NT2/D1 (cell line): ENCODE results near the gene ABCF3.

Experiments used
- DNase-seq: peaks from one replicate; pipeline ENCODE4 v3.0.0-alpha.2; 2011; ENCODE audit warnings: low read depth, low spot score
- H3K27me3 ChIP-seq: 2 replicates; pipeline ENCODE4 v1.6.0; 2011; ENCODE audit warnings: mild to moderate bottlenecking; ENCODE audit not compliant: insufficient read length, insufficient read depth
- H3K36me3 ChIP-seq: 2 replicates; pipeline ENCODE4 v1.6.1; 2011; ENCODE audit warnings: mild to moderate bottlenecking, low read length, mixed read lengths; ENCODE audit not compliant: insufficient read depth, insufficient read length
- H3K4me1 ChIP-seq: 2 replicates; pipeline ENCODE4 v1.5.1; 2011; ENCODE audit not compliant: insufficient read depth, insufficient read length
- H3K4me3 ChIP-seq: 2 replicates; pipeline ENCODE4 v1.5.1; 2011; ENCODE audit warnings: low read depth; ENCODE audit not compliant: insufficient read length
- H3K9ac ChIP-seq: 2 replicates; pipeline ENCODE4 v1.6.0; 2011; ENCODE audit warnings: low read depth; ENCODE audit not compliant: insufficient read length
- H3K9me3 ChIP-seq: 2 replicates; pipeline ENCODE4 v1.5.1; 2011; ENCODE audit warnings: mild to moderate bottlenecking, low read length; ENCODE audit not compliant: insufficient read depth
- SUZ12 ChIP-seq: IDR thresholded peaks from 2 replicates; pipeline ENCODE4 v1.6.1; 2011; ENCODE audit not compliant: insufficient read length, insufficient read depth; ENCODE audit errors: extremely low read depth
- YY1 ChIP-seq: IDR thresholded peaks from 2 replicates; pipeline ENCODE4 v1.6.1; 2011; ENCODE audit not compliant: insufficient read length, insufficient read depth
- ZNF274 ChIP-seq: IDR thresholded peaks from 2 replicates; pipeline ENCODE4 v1.6.1; 2011; ENCODE audit warnings: mild to moderate bottlenecking, low read depth, low read length

ABCF3 gene

DNA sequence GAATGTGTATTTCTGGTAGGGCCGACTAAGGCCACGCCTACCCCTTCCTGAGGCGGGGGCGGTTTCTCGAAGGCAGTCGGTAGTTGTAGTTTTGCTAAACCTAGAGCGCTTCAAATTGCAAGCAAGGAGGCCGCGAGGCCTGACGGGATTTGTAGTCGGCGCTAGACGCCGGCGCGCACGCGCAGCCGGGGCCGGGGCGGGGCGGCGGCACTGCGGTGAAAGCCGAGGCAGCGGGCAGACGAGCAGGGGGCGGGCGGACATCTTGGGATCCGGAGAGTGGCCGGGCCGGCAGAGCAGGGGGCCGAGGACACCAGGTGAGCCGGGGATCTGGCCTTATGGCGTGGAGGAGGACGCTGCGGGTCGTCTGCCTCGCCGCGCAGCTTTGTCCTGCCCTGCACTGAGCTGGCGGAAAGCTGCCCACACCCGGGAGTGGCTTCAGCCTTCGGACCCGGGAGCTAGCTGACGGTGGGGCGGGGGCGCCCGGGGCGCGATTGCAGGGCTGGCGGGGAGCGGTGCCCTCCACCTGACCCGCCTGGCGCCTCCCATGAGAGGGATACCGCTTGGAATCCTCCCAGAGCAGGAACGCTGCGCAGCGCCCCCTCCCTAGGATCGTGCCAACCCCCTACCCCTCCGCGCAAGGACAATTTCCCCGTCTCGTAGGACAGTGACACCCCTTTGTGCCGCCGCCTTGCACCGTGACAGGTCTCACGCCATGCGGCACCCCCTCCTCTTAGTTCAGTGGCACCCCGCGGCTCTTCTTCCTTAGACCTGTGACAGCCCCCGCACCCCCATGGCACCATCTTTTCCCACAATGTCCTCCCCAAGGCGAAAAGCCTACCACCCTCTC is 11.1 kb upstream of the ABCF3 start, which contains the start of gene AP2M1:
Gene AP2M1 (plus strand): TSS at position 210 of the 847 bp plus-strand sequence. CDS start 2,139 bp downstream, outside the sequence.
- TF ChIP-seq YY1 = peak; percentile 42
- no peak for TF ChIP-seq SUZ12
- peaks cover 26% of the 10 kb centered on the region for H3K4me1 ChIP-seq
- DNase-seq = peak; percentile 97
- peak within 1 kb of the TSS; percentile 99 for H3K9ac ChIP-seq
- H3K4me3 ChIP-seq = peak within 1 kb of the TSS; percentile 100
- H3K27me3 ChIP-seq = no peaks in the 10 kb centered on the region
- peaks cover 75% of the 10 kb centered on the region for H3K36me3 ChIP-seq
- H3K9me3 ChIP-seq = no peaks in the 10 kb centered on the region

DNA sequence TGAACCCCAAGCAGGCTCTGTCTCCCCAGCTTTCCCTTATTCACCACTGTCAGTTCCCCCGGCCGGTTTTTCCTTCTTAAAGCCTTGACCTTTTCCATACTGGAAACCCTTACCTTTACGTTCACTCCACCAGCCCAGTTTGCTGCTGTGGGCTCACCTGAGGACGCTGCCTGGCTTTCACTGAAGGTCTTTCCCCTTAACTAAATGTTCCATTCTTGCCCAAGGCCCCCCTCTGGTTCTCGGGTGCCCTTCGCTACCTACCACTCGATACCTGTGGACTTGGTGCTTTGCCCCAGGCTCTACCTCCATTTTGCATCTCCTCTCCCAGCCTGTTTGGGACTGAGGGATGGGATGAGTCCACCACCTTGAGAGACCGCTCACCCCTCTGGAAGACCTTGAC is 10.5 kb upstream of the ABCF3 start:
- Histone ChIP-seq H3K9ac (peak overlapping the region; percentile 99), H3K27me3 (no peaks in the 10 kb centered on the region), H3K4me1 (peaks cover 26% of the 10 kb centered on the region), H3K9me3 (no peaks in the 10 kb centered on the region), H3K36me3 (peaks cover 75% of the 10 kb centered on the region), H3K4me3 (peak overlapping the region; percentile 100)
- TF ChIP-seq YY1 (no peak), ZNF274 (no peak), SUZ12 (no peak)
- DNase-seq = no peak

DNA sequence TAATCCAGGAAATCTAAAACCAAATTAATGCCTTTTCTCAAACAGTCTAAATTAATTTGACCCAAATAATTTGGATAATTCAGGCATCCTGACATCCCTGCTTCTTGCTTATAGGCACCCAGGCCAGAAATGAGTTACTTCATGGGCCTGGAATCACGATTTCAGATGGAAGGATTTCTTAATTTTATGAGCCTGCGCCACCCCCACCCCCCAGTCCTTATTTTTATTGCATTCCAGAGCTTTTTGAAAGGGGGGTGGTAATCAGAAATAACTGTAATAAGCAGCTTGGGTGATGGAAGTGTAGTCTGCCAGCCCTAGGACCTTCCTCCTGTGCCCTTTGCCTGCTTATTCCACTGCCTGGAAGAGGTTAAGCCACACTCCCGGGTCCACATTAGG is 10.0 kb upstream of the ABCF3 start:
- Histone ChIP-seq H3K27me3 (no peaks in the 10 kb centered on the region), H3K4me1 (peaks cover 21% of the 10 kb centered on the region), H3K9me3 (no peaks in the 10 kb centered on the region), H3K4me3 (peak overlapping the region; percentile 100), H3K9ac (peak overlapping the region; percentile 99), H3K36me3 (peaks cover 75% of the 10 kb centered on the region)
- TF ChIP-seq SUZ12 = no peak
- no peak for TF ChIP-seq YY1
- TF ChIP-seq ZNF274 = no peak
- no peak for DNase-seq

- DNase-seq = peak; percentile 95
- Histone ChIP-seq H3K36me3 (peaks cover 79% of the 10 kb centered on the region), H3K27me3 (no peaks in the 10 kb centered on the region), H3K4me3 (peak overlapping the region; percentile 100), H3K4me1 (peaks cover 18% of the 10 kb centered on the region), H3K9ac (peak overlapping the region; percentile 99), H3K9me3 (no peaks in the 10 kb centered on the region)
- peak; percentile 44 for TF ChIP-seq YY1
- TF ChIP-seq SUZ12 = no peak
Measured at GRCh38 chr3:184176377-184177330, 9.3 kb upstream of the ABCF3 start.

- Histone ChIP-seq H3K27me3 (no peaks in the 10 kb centered on the region), H3K36me3 (peaks cover 79% of the 10 kb centered on the region), H3K4me3 (peak overlapping the region; percentile 100), H3K9me3 (no peaks in the 10 kb centered on the region), H3K4me1 (peaks cover 13% of the 10 kb centered on the region), H3K9ac (peak overlapping the region; percentile 90)
- TF ChIP-seq YY1 (no peak), ZNF274 (no peak), SUZ12 (no peak)
- no peak for DNase-seq
Measured at GRCh38 chr3:184177331-184177731, 8.7 kb upstream of the ABCF3 start.

- Histone ChIP-seq H3K27me3 (no peaks in the 10 kb centered on the region), H3K36me3 (peaks cover 80% of the 10 kb centered on the region), H3K4me1 (peaks cover 13% of the 10 kb centered on the region), H3K9me3 (no peaks in the 10 kb centered on the region), H3K9ac (peak overlapping the region; percentile 90), H3K4me3 (peak overlapping the region; percentile 100)
- no peak for TF ChIP-seq ZNF274
- no peak for TF ChIP-seq YY1
- no peak for TF ChIP-seq SUZ12
- no peak for DNase-seq
Measured at GRCh38 chr3:184177767-184178306, 8.2 kb upstream of the ABCF3 start.
